ENCODE data around the gene CAPN5.

GRCh38 chr11:77148963-77149715 lies 82.4 kb downstream of the CAPN5 start:
- no peak for TF ChIP-seq CTCF (IDR thresholded peaks at IDR 0.05)
- TF ChIP-seq ZFX (IDR thresholded peaks at IDR 0.05; ENCODE audit: borderline replicate concordance): no peak
